ENCODE measurements around the gene ATP6V1A.

Gene ATP6V1A

GRCh38 chr3:113771993-113772392, 25.2 kb downstream of the ATP6V1A start:
- Mint-ChIP-seq H3K27me3 (no peaks in the 10 kb centered on the region), H3K36me3 (ENCODE audit: low read depth) (no peaks in the 10 kb centered on the region), H3K4me3 (no peak overlapping the region), H3K4me1 (peaks cover 4% of the 10 kb centered on the region), H3K27ac (no peak overlapping the region), H3K9me3 (no peaks in the 10 kb centered on the region)
- DNase-seq (no peak), ATAC-seq (no peak)

DNA sequence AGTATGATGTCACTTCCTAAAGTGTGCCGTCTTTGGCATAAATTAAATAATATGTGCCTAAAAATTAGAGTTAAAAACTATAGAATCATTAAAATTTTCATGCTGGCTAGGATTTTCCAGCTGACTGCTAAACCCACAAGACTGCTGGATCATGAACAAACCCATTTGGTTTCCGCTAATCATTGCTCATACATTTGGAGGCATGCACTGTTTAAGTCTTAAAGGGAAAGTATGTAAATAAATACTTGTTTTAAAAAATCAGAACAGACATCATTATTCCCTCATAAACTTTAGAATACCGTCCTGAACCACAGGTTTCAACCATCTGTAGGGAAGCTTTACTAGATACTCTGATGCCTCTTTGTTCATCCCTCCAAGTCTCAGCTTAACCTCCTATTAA, 26.5 kb downstream of the ATP6V1A start:
- H3K4me1 Mint-ChIP-seq: peaks cover 4% of the 10 kb centered on the region
- no peak for ATAC-seq
- H3K27me3 Mint-ChIP-seq: no peaks in the 10 kb centered on the region
- no peak for DNase-seq
- no peaks in the 10 kb centered on the region for H3K36me3 Mint-ChIP-seq (ENCODE audit: low read depth)
- H3K4me3 Mint-ChIP-seq: no peak overlapping the region
- no peak overlapping the region for H3K27ac Mint-ChIP-seq
- H3K9me3 Mint-ChIP-seq: no peaks in the 10 kb centered on the region

DNA sequence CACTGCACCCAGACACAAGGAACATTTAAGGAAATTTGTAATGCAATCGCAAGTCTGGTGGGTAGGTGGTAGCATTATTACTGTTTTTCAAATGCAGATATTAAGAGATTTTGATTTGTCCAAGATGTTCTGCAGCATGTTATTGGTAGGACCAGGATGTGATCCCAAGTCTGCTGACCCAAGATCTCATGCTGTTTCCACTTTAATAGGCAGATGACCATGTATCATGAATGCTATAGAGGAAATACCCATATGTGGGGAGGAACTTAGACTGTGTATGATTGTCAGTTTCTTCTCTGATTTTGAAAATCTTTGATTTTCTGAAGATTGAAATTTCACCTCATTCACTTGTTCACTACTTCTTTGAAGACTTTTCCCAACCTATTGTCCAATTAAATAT, 28.7 kb downstream of the ATP6V1A start:
- Mint-ChIP-seq H3K4me1 (no peaks in the 10 kb centered on the region), H3K36me3 (ENCODE audit: low read depth) (peaks cover 5% of the 10 kb centered on the region), H3K27ac (no peak overlapping the region), H3K4me3 (no peak overlapping the region), H3K9me3 (no peaks in the 10 kb centered on the region), H3K27me3 (no peaks in the 10 kb centered on the region)
- DNase-seq: no peak
- no peak for ATAC-seq

GRCh38 chr3:113776564-113776963, 29.7 kb downstream of the ATP6V1A start:
- no peak for ATAC-seq
- H3K27ac Mint-ChIP-seq: no peak overlapping the region

GRCh38 chr3:113783463-113783862, 36.6 kb downstream of the ATP6V1A start:
- Mint-ChIP-seq H3K4me3 (no peak overlapping the region), H3K36me3 (ENCODE audit: low read depth) (peaks cover 6% of the 10 kb centered on the region), H3K9me3 (no peaks in the 10 kb centered on the region), H3K27me3 (no peaks in the 10 kb centered on the region), H3K4me1 (peaks cover 4% of the 10 kb centered on the region), H3K27ac (no peak overlapping the region)
- ATAC-seq: no peak
- no peak for DNase-seq

More at GRCh38 chr3:113776564-113776963, 29.7 kb downstream of the ATP6V1A start:
- Mint-ChIP-seq H3K9me3 (no peaks in the 10 kb centered on the region), H3K4me3 (no peak overlapping the region), H3K36me3 (ENCODE audit: low read depth) (peaks cover 5% of the 10 kb centered on the region), H3K27me3 (no peaks in the 10 kb centered on the region), H3K4me1 (no peaks in the 10 kb centered on the region)
- DNase-seq: no peak

- ATAC-seq (no peak), DNase-seq (no peak)
- no peaks in the 10 kb centered on the region for H3K27me3 Mint-ChIP-seq
- H3K4me1 Mint-ChIP-seq: peaks cover 4% of the 10 kb centered on the region
- peaks cover 6% of the 10 kb centered on the region for H3K36me3 Mint-ChIP-seq (ENCODE audit: low read depth)
- H3K4me3 Mint-ChIP-seq: no peak overlapping the region
- H3K27ac Mint-ChIP-seq: no peak overlapping the region
- no peaks in the 10 kb centered on the region for H3K9me3 Mint-ChIP-seq
Observed at GRCh38 chr3:113783980-113784379, 37.1 kb downstream of the ATP6V1A start.

GRCh38 chr3:113791381-113791780, 44.5 kb downstream of the ATP6V1A start:
- Mint-ChIP-seq H3K4me1 (no peaks in the 10 kb centered on the region), H3K27me3 (no peaks in the 10 kb centered on the region), H3K36me3 (ENCODE audit: low read depth) (peaks cover 15% of the 10 kb centered on the region), H3K27ac (no peak overlapping the region), H3K4me3 (no peak overlapping the region), H3K9me3 (no peaks in the 10 kb centered on the region)
- ATAC-seq (no peak), DNase-seq (no peak)

DNA sequence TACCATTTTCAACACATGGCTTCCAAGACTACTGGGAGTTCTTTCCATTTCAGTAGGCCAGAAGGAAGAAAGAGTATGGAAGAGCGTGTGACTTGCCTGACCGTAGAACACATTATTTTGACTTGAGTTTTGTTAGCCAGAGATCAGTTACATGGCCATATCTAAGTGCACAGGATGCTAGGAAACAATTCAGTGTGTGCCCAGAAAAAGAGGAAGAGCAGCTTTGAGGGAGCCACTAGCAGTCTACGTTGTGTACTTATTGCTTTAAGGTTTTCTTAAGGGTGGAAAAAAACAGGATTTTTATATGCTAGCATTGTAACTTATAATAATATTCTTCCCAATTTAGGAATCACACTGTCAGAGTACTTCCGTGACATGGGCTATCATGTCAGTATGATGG, 47.7 kb downstream of the ATP6V1A start:
- no peak overlapping the region for H3K4me3 Mint-ChIP-seq
- no peak overlapping the region for H3K27ac Mint-ChIP-seq
- H3K36me3 Mint-ChIP-seq (ENCODE audit: low read depth): peaks cover 18% of the 10 kb centered on the region
- ATAC-seq: no peak
- no peaks in the 10 kb centered on the region for H3K27me3 Mint-ChIP-seq
- H3K9me3 Mint-ChIP-seq: no peaks in the 10 kb centered on the region
- DNase-seq: no peak
- H3K4me1 Mint-ChIP-seq: no peaks in the 10 kb centered on the region

GRCh38 chr3:113795693-113796092, 48.9 kb downstream of the ATP6V1A start:
- H3K9me3 Mint-ChIP-seq: no peaks in the 10 kb centered on the region
- H3K27me3 Mint-ChIP-seq: no peaks in the 10 kb centered on the region
- ATAC-seq (no peak), DNase-seq (no peak)
- H3K4me3 Mint-ChIP-seq: no peak overlapping the region
- H3K27ac Mint-ChIP-seq: no peak overlapping the region
- no peaks in the 10 kb centered on the region for H3K4me1 Mint-ChIP-seq
- peaks cover 16% of the 10 kb centered on the region for H3K36me3 Mint-ChIP-seq (ENCODE audit: low read depth)

DNA sequence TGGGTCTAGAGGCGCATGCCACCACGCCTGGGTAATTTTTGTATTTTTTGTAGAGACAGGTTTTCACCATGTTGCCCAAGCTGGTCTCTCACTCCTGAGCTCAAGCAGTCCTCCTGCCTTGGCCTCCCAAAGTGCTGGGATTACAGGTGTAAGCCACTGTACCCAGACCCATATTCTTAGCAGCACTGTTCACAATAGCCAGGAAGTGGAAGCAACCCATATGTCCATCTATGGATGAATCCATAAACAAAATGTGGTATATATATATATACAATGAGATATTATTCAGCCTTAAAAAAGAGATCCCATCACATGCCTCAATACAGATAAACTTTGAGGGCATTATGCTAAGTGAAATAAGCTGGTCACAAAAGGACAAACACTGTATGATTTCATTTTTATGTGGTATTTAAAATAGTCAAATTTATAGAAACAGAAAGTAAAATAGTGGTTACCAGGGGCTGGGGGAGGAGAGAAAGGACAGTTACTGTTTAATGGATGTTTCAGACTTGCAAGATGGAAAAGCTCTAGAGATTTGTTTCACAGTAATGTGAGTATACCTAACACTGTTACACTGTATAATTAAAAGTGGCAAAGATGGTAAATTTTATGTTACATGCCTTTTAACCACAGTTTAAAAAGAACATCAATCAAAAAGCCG, 56.1 kb downstream of the ATP6V1A start:
- Mint-ChIP-seq H3K27me3 (no peaks in the 10 kb centered on the region), H3K36me3 (ENCODE audit: low read depth) (peaks cover 28% of the 10 kb centered on the region), H3K27ac (peak overlapping the region; percentile 18), H3K4me3 (no peak overlapping the region), H3K9me3 (no peaks in the 10 kb centered on the region), H3K4me1 (peaks cover 8% of the 10 kb centered on the region)
- ATAC-seq (peak; percentile 49), DNase-seq (no peak)

DNA sequence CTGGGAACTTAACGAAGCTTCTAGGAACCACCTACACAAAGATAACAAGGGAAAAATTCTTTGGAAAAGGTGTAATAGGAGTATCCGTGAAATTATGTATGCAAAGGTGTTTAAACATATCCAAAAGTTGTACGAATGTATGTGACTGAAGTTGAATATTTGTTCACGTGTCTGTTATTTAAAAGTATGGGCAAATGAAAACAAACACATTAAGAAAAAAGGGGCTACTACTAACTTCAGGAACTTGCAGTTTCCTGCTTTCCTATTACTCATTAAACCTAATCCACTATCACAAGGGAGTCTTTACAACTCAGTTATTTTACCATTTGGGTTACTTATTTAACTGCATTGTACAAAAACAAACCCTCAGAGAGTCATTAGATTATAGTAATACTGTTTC, 57.8 kb downstream of the ATP6V1A start:
- H3K9me3 Mint-ChIP-seq: no peaks in the 10 kb centered on the region
- peaks cover 22% of the 10 kb centered on the region for H3K36me3 Mint-ChIP-seq (ENCODE audit: low read depth)
- ATAC-seq (no peak), DNase-seq (no peak)
- no peak overlapping the region for H3K4me3 Mint-ChIP-seq
- peaks cover 8% of the 10 kb centered on the region for H3K4me1 Mint-ChIP-seq
- H3K27ac Mint-ChIP-seq: no peak overlapping the region
- no peaks in the 10 kb centered on the region for H3K27me3 Mint-ChIP-seq

DNA sequence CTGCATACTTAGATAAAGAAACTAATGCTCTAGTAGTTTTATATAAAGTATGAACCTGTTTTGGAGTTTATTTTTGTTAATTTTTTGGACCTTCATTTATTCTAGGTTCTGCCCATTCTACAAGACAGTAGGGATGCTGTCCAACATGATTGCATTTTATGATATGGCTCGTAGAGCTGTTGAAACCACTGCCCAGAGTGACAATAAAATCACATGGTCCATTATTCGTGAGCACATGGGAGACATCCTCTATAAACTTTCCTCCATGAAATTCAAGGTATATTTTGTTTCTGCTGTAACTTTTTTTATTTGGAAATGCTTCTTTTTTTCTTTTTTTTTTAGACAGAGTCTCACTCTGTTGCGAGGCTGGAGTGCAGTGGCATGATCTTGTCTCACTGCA, 58.4 kb downstream of the ATP6V1A start:
- H3K36me3 Mint-ChIP-seq (ENCODE audit: low read depth): peaks cover 22% of the 10 kb centered on the region
- H3K9me3 Mint-ChIP-seq: no peaks in the 10 kb centered on the region
- H3K4me3 Mint-ChIP-seq: no peak overlapping the region
- H3K27me3 Mint-ChIP-seq: no peaks in the 10 kb centered on the region
- ATAC-seq: no peak
- H3K4me1 Mint-ChIP-seq: peaks cover 8% of the 10 kb centered on the region
- no peak overlapping the region for H3K27ac Mint-ChIP-seq
- no peak for DNase-seq

DNA sequence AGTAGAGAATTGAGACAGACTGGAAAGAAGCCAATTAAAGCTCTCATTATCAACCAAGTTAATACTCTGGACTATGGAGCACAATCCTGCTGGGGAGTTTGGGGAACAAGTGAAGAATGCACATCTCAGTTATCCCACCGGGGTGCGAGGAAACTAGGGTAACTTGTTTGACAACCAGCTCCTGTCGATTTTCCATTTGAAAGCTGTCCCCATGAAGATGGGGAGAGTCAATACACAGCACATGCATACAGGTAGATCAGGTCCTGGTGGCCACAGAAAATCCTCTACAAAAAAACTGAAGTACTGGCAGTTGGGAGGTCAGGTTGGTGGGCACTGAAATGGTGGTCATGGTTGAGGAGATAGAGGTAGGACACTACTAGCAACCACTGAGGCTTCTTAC, 66.0 kb downstream of the ATP6V1A start:
- H3K36me3 Mint-ChIP-seq (ENCODE audit: low read depth): peaks cover 11% of the 10 kb centered on the region
- no peaks in the 10 kb centered on the region for H3K9me3 Mint-ChIP-seq
- H3K4me1 Mint-ChIP-seq: no peaks in the 10 kb centered on the region

GRCh38 chr3:113819866-113820265, 73.0 kb downstream of the ATP6V1A start:
- Mint-ChIP-seq H3K4me3 (no peak overlapping the region), H3K4me1 (no peaks in the 10 kb centered on the region), H3K36me3 (ENCODE audit: low read depth) (no peaks in the 10 kb centered on the region), H3K27me3 (no peaks in the 10 kb centered on the region), H3K27ac (no peak overlapping the region), H3K9me3 (no peaks in the 10 kb centered on the region)
- no peak for ATAC-seq
- no peak for DNase-seq

More for the DNA sequence above, 66.0 kb downstream of the ATP6V1A start:
- ATAC-seq: no peak
- Mint-ChIP-seq H3K27ac (no peak overlapping the region), H3K4me3 (no peak overlapping the region), H3K27me3 (no peaks in the 10 kb centered on the region)
- no peak for DNase-seq

DNA sequence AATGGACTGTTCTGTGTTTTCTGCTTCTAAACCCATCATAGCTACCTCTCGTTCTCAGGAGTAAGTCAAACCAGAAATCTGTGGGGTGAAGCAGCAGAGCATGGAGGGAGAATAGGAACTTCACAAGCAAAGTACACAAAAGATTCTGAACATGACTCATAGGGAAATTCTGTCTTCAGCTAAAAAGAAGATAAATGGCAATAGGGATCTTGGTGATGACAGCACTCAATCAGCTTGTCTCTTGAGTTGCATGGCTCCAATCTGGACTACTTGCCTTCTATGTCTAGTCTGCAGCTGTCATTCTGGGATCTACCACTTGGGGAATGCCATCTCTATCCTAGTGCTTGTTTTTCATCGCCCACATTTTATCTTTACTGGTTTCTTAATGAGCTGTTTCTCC, 78.3 kb downstream of the ATP6V1A start:
- H3K27ac Mint-ChIP-seq: peak overlapping the region; percentile 50
- H3K4me3 Mint-ChIP-seq: no peak overlapping the region
- H3K9me3 Mint-ChIP-seq: no peaks in the 10 kb centered on the region
- no peaks in the 10 kb centered on the region for H3K27me3 Mint-ChIP-seq
- ATAC-seq: peak; percentile 15
- H3K36me3 Mint-ChIP-seq (ENCODE audit: low read depth): no peaks in the 10 kb centered on the region
- no peak for DNase-seq
- H3K4me1 Mint-ChIP-seq: peaks cover 8% of the 10 kb centered on the region

- Mint-ChIP-seq H3K4me1 (peaks cover 27% of the 10 kb centered on the region), H3K4me3 (no peak overlapping the region), H3K36me3 (ENCODE audit: low read depth) (no peaks in the 10 kb centered on the region), H3K27ac (no peak overlapping the region), H3K27me3 (no peaks in the 10 kb centered on the region), H3K9me3 (peaks cover 6% of the 10 kb centered on the region)
- ATAC-seq (no peak), DNase-seq (no peak)
Observed at GRCh38 chr3:113828600-113828999, 81.8 kb downstream of the ATP6V1A start.
